Ectodermal cell (in vitro differentiated cells): ENCODE data around the gene KLHL3.

ENCODE experiments used
- H3K27ac ChIP-seq: 2 replicates; pipeline ENCODE4 v1.7.0; 2013; ENCODE audit warnings: mild to moderate bottlenecking, low read depth, low read length; ENCODE audit not compliant: insufficient read depth, poor library complexity, severe bottlenecking
- H3K27me3 ChIP-seq: 2 replicates; pipeline ENCODE4 v1.7.0; 2013; ENCODE audit warnings: mild to moderate bottlenecking, low read length; ENCODE audit not compliant: insufficient read depth, control insufficient read depth, poor library complexity, severe bottlenecking
- H3K36me3 ChIP-seq: one replicate; pipeline ENCODE4 v1.7.0; 2013; ENCODE audit warnings: low read length; ENCODE audit not compliant: control insufficient read depth, insufficient read depth
- H3K4me1 ChIP-seq: one replicate; pipeline ENCODE4 v1.7.0; 2013; ENCODE audit warnings: low read length; ENCODE audit not compliant: control insufficient read depth, insufficient read depth
- H3K4me3 ChIP-seq: 2 replicates; pipeline ENCODE4 v1.7.0; 2013; ENCODE audit warnings: low read depth, low read length, control low read depth; ENCODE audit not compliant: insufficient read depth
- H3K9me3 ChIP-seq: 2 replicates; pipeline ENCODE4 v1.7.0; 2013; ENCODE audit warnings: mild to moderate bottlenecking, low read length, moderate library complexity; ENCODE audit not compliant: control insufficient read depth
- WGBS, 2 experiments: methylation state at CpG; one replicate each; pipeline ENCODE4 v1.1.7; 2013; ENCODE audit warnings: missing lambda C conversion rate in 2 of 2; 5-methylcytosine and 5-hydroxymethylcytosine counted together

The KLHL3 gene

DNA sequence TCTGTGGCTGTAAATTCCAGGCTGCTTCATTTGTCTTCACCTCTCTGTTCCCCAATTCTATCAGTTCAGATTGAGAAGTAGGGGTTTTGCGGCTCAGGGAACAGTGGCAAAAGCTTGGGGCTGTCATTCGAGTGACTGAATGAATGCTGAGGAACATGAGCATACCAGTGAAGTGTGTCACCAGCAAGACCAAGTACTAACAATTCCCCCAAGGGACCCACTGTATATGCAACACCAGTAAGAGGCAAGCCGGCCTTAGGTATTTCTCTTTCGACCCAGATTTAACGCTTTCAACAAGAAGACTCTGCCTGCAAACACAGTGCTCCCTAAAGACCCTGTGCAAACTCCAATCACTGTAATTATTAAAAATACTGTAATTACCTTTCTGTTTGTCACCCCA is 25.8 kb downstream of the KLHL3 start:
- Histone ChIP-seq H3K27me3 (no peaks in the 10 kb centered on the region), H3K4me1 (no peaks in the 10 kb centered on the region), H3K36me3 (no peaks in the 10 kb centered on the region), H3K4me3 (no peak overlapping the region), H3K9me3 (no peaks in the 10 kb centered on the region), H3K27ac (no peak overlapping the region)
- WGBS, 2 experiments = 88 to 93% methylated on average over 5 of the region's 5 CpGs

DNA sequence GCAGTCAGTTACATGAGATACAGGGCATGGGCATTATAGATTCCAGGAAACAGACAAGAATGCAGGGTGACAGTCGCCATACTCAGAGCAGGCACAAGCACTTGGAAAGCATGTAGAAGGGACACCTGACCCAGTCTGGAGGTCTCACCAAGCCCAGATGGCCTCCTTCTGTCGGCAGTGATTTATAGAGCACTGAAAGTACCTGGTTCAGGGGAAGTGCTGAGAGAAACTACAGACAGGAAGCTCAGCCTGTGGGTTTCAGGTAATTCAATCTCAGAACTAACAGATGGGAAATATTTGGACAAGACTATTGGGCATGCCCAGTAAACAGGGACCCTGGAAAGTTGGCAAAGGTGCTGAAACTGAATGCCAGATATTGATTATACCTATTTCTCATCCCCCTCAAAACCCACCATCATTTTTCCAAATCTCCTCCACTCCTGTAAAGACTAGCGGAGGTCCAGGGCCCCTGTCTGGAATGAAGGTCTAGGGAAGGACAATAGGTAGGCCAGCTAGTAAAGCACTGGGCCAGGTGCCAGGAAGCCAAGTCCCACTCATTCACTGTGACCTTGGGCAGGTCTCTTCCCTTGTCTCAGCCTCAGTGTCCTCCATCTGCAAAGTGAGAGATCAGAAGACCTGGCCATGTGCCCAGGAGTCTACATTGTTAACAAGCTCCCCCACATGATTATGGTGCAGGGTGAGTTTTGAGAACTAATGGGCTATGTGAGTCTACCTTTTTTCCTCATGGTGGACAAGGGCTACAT is 26.9 kb downstream of the KLHL3 start:
- no peaks in the 10 kb centered on the region for H3K27me3 ChIP-seq
- no peaks in the 10 kb centered on the region for H3K36me3 ChIP-seq
- no peak overlapping the region for H3K27ac ChIP-seq
- WGBS, 2 experiments = 93 to 97% methylated on average over 3 of the region's 3 CpGs
- H3K9me3 ChIP-seq = no peaks in the 10 kb centered on the region
- no peak overlapping the region for H3K4me3 ChIP-seq
- H3K4me1 ChIP-seq = no peaks in the 10 kb centered on the region

DNA sequence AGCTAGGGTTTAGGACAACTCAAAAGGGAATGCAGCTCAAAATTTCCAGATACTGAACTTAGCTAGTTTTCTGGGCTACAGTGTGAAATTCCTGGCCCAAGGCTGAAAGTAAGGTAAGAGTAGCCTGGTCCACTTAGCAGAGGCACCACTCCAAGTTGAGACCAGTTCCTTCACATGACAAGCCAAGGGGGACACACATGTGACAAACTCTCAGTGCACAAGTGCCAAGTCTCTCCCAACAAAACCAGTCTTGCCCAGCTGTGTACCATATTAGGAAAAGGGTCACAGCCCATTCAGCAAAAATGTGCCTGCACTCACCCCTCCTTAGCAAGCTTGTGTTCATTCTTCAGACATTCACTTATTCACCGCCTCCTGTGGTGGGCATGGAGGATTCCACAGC is 27.8 kb downstream of the KLHL3 start:
- no peaks in the 10 kb centered on the region for H3K9me3 ChIP-seq
- no peaks in the 10 kb centered on the region for H3K27me3 ChIP-seq
- H3K27ac ChIP-seq = no peak overlapping the region
- 96 to 98% methylated on average over 1 of the region's 1 CpG for WGBS, 2 experiments
- H3K4me3 ChIP-seq = no peak overlapping the region
- H3K4me1 ChIP-seq = no peaks in the 10 kb centered on the region
- H3K36me3 ChIP-seq = no peaks in the 10 kb centered on the region

DNA sequence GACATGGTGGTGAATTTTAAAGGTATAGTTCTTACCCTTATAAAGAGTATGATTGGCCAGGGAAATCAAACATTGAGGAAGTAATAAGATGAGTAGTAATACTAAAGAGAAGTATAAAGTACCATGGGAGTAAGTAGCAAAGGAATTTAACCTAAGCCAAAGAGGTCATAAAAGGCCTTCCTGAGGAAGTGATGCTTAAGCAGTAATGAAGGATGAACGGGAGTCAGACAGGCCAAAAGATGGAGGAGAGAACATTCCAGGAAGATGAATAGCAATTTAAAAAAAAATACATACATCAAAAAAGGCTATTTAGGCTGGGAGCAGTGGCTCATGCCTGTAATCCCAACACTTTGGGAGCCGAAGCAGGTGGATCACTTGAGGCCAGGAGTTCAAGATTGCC is 29.0 kb downstream of the KLHL3 start:
- no peaks in the 10 kb centered on the region for H3K4me1 ChIP-seq
- 94 to 98% methylated on average over 2 of the region's 2 CpGs for WGBS, 2 experiments
- H3K9me3 ChIP-seq = no peaks in the 10 kb centered on the region
- no peak overlapping the region for H3K4me3 ChIP-seq
- H3K27ac ChIP-seq = no peak overlapping the region
- H3K36me3 ChIP-seq = no peaks in the 10 kb centered on the region
- no peaks in the 10 kb centered on the region for H3K27me3 ChIP-seq

DNA sequence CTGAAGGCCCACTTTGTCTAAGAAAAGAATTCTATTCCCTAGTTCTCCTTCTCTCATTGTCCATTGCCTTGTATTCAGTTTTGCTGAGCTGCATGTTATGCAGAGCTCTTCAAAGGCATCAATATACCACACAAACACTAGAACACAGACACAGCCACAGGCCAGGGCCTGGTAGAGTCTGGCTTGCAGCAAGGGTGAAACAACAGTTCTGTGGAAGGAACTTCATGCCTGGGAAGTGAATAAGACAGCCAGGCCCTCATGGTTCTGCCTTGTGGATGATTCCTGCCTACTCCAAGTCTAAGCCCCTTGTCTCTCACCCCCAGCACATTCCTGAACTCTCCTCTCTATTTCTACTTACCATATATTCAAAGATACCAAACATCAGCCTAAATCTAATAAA is 30.8 kb downstream of the KLHL3 start:
- Histone ChIP-seq H3K27me3 (no peaks in the 10 kb centered on the region), H3K36me3 (no peaks in the 10 kb centered on the region), H3K4me3 (no peak overlapping the region), H3K4me1 (no peaks in the 10 kb centered on the region), H3K9me3 (no peaks in the 10 kb centered on the region), H3K27ac (no peak overlapping the region)

DNA sequence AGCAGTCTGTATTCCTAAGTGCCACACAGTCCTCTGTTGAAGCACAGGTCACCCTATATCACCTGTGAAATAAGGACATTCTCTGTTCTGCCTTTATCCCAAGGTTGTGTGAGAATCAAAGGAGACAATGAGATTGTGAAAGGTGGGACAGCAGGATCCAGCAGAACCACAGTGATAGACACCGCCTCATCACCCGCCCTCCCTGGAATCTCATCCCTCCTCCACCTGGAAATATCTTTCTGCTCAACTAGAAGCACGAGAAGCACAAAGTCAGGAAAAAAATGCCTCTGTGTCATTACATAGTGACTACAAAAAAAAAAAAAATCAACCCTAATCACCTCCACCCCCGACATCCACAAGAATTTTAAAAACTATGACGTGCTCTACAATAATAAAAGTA is 32.3 kb downstream of the KLHL3 start:
- H3K9me3 ChIP-seq = no peaks in the 10 kb centered on the region
- H3K27me3 ChIP-seq = no peaks in the 10 kb centered on the region
- H3K36me3 ChIP-seq = no peaks in the 10 kb centered on the region
- WGBS, 2 experiments = 92 to 97% methylated on average over 5 of the region's 5 CpGs
- H3K4me3 ChIP-seq = no peak overlapping the region
- no peak overlapping the region for H3K27ac ChIP-seq
- H3K4me1 ChIP-seq = no peaks in the 10 kb centered on the region

DNA sequence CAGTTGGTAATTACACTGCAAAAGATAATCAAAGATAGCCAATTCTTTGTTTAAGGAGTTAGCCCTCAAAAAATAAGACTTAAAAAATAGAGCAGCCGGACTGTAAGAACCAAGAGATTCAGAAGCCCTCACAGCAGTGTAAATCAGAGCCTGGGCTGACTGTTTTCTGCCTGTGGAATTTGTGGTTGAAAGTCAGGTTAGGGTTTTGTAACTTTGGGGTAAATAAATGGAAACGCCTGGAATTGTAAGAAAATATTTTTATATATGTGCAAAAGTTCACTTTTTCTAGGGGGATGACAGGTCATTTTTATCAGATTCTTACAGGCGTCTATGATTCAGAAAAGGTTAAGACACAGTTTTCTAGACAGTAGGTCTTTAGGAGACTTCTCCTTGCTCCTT is 35.6 kb downstream of the KLHL3 start:
- no peaks in the 10 kb centered on the region for H3K27me3 ChIP-seq
- H3K4me3 ChIP-seq = no peak overlapping the region
- 84 to 90% methylated on average over 3 of the region's 3 CpGs for WGBS, 2 experiments
- no peaks in the 10 kb centered on the region for H3K4me1 ChIP-seq
- H3K9me3 ChIP-seq = no peaks in the 10 kb centered on the region
- H3K27ac ChIP-seq = no peak overlapping the region
- no peaks in the 10 kb centered on the region for H3K36me3 ChIP-seq

DNA sequence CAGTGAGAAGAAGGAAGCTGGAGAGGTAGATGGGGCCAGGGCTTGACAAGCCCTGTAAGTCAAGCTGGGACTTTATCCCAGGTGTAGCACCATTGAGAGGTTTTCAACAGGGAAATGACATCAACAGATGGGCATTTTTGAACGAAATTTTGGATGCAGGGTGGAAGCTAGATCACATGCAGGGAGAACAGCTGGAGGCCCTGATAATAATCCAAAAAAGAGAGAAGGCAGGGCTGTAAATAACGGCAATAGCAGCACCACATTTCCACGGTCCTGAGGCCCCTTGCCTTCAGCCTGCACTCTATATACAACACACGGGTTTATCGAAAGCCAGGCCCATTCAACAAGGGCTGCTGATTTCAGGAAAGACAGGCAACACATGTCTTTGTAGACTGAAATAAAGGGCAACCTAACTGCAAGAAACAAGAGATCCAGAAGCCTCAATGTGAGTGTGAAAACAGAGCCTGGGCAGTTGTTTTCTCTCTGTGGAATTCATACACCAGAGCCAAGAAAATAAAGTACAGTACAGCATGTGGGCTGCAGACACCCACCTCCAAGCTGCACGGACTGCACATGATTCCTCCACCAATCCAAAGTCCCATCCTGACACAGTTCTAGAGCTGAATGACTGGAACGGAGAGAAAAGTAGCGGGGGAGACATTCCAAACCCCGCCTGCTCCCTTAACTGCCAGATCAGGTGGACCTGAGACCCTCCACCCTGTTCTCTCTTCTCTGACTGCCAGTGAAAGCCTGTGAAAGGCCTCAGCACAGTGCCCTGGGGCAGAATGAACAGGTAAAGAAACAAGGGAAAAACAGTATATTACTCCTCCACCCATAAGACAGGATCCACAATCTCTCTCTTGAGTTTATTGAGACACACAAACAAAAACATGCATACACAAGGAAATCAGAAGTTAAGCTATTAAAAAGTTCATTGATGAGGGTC is 36.3 kb downstream of the KLHL3 start:
- no peaks in the 10 kb centered on the region for H3K36me3 ChIP-seq
- H3K4me3 ChIP-seq = no peak overlapping the region
- no peaks in the 10 kb centered on the region for H3K27me3 ChIP-seq
- no peaks in the 10 kb centered on the region for H3K4me1 ChIP-seq
- H3K27ac ChIP-seq = no peak overlapping the region
- WGBS, 2 experiments = 92 to 93% methylated on average over 9 of the region's 9 CpGs
- H3K9me3 ChIP-seq = no peaks in the 10 kb centered on the region

DNA sequence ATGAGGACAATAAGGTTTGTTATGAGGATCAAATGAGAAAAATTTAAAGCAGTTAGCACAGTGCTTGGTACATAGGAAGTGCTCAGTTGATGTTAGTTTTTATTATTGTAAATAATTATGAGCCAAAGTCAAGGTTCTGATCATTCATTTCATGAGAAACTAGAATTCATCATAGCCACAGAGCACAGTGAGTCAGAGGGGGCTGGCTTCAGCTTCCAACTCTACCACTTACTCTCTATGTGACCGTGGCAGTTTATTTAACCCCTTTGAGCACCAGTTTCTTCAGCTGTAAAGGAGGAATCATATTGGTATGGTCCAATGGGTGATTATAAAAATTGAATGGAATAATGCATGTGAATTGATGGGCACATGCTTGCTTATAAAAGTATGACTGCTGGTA is 39.4 kb downstream of the KLHL3 start:
- H3K4me3 ChIP-seq = no peak overlapping the region
- H3K36me3 ChIP-seq = no peaks in the 10 kb centered on the region
- WGBS, 2 experiments = 0% methylated on average over 1 of the region's 1 CpG
- H3K4me1 ChIP-seq = no peaks in the 10 kb centered on the region
- no peaks in the 10 kb centered on the region for H3K27me3 ChIP-seq
- H3K9me3 ChIP-seq = no peaks in the 10 kb centered on the region
- H3K27ac ChIP-seq = no peak overlapping the region

DNA sequence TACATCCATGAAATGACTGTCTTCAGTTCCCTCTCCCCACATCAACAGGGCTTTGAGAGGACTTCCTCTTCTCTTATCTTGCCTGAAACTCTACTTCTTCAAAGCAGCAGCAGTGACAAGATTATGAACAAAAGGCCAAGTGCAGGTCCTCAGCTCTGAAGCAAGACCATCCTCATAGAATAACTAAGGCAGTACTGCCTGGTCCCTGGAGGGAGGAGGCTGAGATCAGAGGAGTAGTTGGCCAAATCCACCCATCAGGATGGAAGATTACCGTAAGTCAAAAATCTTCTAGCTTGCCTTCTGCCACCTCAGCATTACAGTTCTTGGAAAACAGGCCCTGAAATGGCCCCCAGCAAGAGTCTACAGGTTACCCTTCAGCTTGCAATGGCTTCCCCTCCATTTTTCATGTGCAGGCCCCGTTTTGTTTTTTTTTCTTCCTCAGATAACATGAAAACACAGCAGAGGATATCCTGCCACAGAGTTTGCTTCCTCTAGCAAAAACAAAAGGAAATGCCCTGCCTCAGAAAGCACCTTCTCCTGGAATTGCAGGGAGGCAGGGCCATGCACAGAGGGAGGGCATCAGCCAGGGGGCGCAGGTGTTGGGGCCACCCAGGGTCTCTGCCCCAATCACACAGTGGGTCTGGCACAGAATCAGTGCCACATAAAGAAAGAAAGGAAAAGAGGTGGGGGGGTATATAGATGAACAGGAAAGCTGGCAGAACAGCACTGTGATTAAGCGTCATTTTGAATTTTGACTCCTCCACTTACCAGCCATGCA is 40.0 kb downstream of the KLHL3 start:
- no peaks in the 10 kb centered on the region for H3K36me3 ChIP-seq
- no peak overlapping the region for H3K4me3 ChIP-seq
- H3K27me3 ChIP-seq = no peaks in the 10 kb centered on the region
- 93 to 95% methylated on average over 3 to 4 of the region's 4 CpGs for WGBS, 2 experiments
- no peaks in the 10 kb centered on the region for H3K9me3 ChIP-seq
- H3K4me1 ChIP-seq = no peaks in the 10 kb centered on the region
- no peak overlapping the region for H3K27ac ChIP-seq
